K562 (cell line): ENCODE data around the gene GSG1.

Source experiments
- CBX1 ChIP-seq: sonication (generic); IDR thresholded peaks from 2 replicates; pipeline ENCODE4 v1.6.1; 2016; ENCODE audit warnings: antibody characterized with exemption, low read depth, mild to moderate bottlenecking
- CTCF ChIP-seq, 3 experiments: IDR thresholded peaks in 2 of 3; conservative IDR thresholded peaks in 1 of 3; 2 replicates each; pipeline ENCODE4 v1.5.1; 2011 to 2012; ENCODE audit warnings: low read length in 3 of 3, mild to moderate bottlenecking in 3 of 3, control low read depth in 2 of 3, improper control_type of control experiment in 1 of 3, inconsistent platforms in 1 of 3, low read depth in 1 of 3, mixed read lengths in 1 of 3, moderate library complexity in 1 of 3; ENCODE audit not compliant: insufficient read depth in 2 of 3
- CTCFL ChIP-seq: IDR thresholded peaks from 2 replicates; pipeline ENCODE4 v1.6.1; 2011; ENCODE audit warnings: borderline replicate concordance, low read depth, mild to moderate bottlenecking, moderate library complexity, low read length; ENCODE audit not compliant: insufficient read depth, poor library complexity, severe bottlenecking
- FOXP4 ChIP-seq: sonication (generic); formaldehyde crosslinking; IDR thresholded peaks from 2 replicates; pipeline ENCODE4 v1.8.0; 2022; ENCODE audit warnings: mild to moderate bottlenecking, missing genetic modification reagents, borderline replicate concordance
- MEF2D ChIP-seq: conservative IDR thresholded peaks from 2 replicates; pipeline ENCODE4 v1.6.1; 2016; ENCODE audit warnings: low read depth, missing genetic modification characterization, missing compliant biosample characterization
- NR3C1 ChIP-seq: sonication (generic); formaldehyde crosslinking; IDR thresholded peaks from 2 replicates; pipeline ENCODE4 v1.8.1; 2022; ENCODE audit warnings: missing genetic modification reagents
- PHF20 ChIP-seq: fragments of 450-650 bp; IDR thresholded peaks from 2 replicates; pipeline ENCODE4 v1.6.1; 2018; ENCODE audit not compliant: partially characterized antibody
- TAF15 ChIP-seq: fragments of 200-400 bp; formaldehyde crosslinking; IDR thresholded peaks from 2 replicates; pipeline ENCODE4 v1.6.1; 2017; ENCODE audit warnings: mild to moderate bottlenecking, low read depth, low read length, moderate library complexity
- TARDBP ChIP-seq: fragments of 450-650 bp; IDR thresholded peaks from 2 replicates; pipeline ENCODE4 v1.6.1; 2016
- ZBTB17 ChIP-seq: fragments of 450-650 bp; formaldehyde crosslinking; IDR thresholded peaks from 2 replicates; pipeline ENCODE4 v1.4.0; 2020; ENCODE audit warnings: mild to moderate bottlenecking
- ZBTB49 ChIP-seq: sonication (generic); formaldehyde crosslinking; IDR thresholded peaks from 2 replicates; pipeline ENCODE4 v1.8.0; 2022; ENCODE audit warnings: missing genetic modification reagents, mild to moderate bottlenecking, borderline replicate concordance
- ZNF282 ChIP-seq: sonication (generic); formaldehyde crosslinking; IDR thresholded peaks from 2 replicates; pipeline ENCODE4 v1.8.1; 2023; ENCODE audit warnings: missing genetic modification reagents

GRCh38 chr12:13044002-13044905 lies 59.2 kb downstream of the GSG1 start, which contains the start of gene FAM234B:
- TF ChIP-seq ZBTB17 (CRISPR knock-in tag) (0 out of 2 replicates have a peak, but pooled peaks have one; percentile 40), CTCF (IDR thresholded peaks at IDR 0.05 in 2 of 3, conservative IDR thresholded peaks at IDR 0.05 in 1 of 3; ENCODE audit: insufficient read depth in 2 of 3, low read depth in 1 of 3, low read length in 3 of 3) (no peak), ZBTB49 (CRISPR knock-in tag) (no peak), NR3C1 (CRISPR knock-in tag) (no peak), FOXP4 (CRISPR knock-in tag) (no peak), PHF20 (no peak), CBX1 (no peak), TAF15 (no peak), TARDBP (no peak), CTCFL (peak; percentile 1), MEF2D (tag) (no peak), ZNF282 (CRISPR knock-in tag) (no peak)
